PC-9 (cell line): ENCODE data around the gene MAML3.

Source experiments
- CTCF ChIP-seq: fragments of 200-600 bp; sonication (generic); conservative IDR thresholded peaks from 2 replicates; pipeline ENCODE4 v1.6.1; 2017; ENCODE audit warnings: mixed run types, antibody characterized with exemption, mild to moderate bottlenecking, moderate library complexity
- EZH2 ChIP-seq: fragments of 200-600 bp; sonication (generic); IDR thresholded peaks from 2 replicates; pipeline ENCODE4 v1.8.0; 2017; ENCODE audit warnings: antibody characterized with exemption, low read depth

GRCh38 chr4:140135529-140136088 lies 18.4 kb downstream of the MAML3 start:
- no peak for TF ChIP-seq CTCF
- no peak for TF ChIP-seq EZH2
